NCI-H1930 (cell line): ENCODE results near the gene PCID2.

Experiments
- DNase-seq, 2 experiments: peaks; one replicate each; lab custom pipeline; 2025; lab: John Stamatoyannopoulos, UW

Gene PCID2

GRCh38 chr13:113187263-113187669 is 21.2 kb downstream of the PCID2 start:
- DNase-seq = no peak

- DNase-seq = no peak
Observed at GRCh38 chr13:113186061-113186900, 22.2 kb downstream of the PCID2 start.

- no peak for DNase-seq
Observed at GRCh38 chr13:113184568-113185440, 23.7 kb downstream of the PCID2 start.

- no peak for DNase-seq
Observed at GRCh38 chr13:113183450-113184129, 24.9 kb downstream of the PCID2 start.

DNA sequence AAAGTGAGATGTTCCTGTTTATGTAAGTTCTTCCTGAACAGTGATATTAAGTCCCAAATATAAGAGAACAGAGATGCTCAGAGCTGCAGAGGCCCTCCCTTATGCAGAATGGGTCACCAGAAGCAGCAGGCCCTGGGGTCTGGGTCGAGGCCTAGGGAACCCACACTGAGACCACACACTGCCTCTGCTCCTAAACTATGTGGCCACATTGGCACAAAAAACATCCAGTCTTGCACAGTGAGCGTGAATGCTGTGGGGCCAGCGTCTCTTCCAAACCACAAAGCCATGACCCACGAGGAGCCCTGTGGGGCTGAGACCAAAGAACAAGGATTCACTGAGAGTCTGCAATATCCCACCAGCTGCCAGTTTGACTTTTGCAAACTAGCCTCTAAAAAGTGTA is 26.4 kb downstream of the PCID2 start:
- no peak for DNase-seq

DNA sequence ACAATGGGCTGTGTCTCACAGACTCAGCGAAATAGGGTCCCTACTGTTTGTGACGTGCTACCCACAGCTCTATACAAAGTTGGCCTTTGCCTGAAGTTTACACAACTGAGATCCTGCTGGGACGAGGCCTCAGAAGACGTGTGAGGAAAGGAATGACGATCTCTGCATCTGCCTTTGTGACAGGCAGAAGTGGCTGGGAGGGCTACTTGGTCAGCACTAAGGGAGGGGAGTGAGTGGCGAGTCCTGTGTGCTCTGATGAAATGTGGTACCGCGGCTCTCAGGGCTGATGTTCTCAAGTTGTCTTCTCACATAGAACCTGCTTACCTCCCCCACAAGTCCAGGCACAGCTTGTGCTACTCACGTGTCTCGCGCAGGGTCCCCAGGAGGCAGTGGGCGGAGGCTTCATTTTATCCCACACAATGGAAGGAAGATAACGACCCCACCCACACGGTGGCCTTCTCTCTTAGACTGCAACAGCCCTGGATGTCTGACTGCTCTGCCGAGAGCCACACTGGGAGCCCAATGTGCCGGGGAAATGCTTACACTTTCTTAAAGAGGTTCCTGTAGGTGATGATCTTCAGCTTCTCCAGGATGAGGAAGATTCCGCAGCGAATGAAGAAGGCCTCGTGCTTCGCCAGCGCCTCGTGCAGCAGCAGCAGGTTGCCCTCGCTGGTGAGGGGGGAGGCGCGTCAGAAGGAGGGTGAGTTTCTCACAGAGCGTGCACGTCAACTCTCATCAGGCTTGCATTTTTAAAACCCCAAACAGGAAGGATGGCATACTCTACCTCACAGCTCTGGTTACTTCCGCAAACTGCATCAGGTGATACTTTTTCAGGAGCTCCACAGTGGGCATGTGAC is 28.9 kb downstream of the PCID2 start:
- DNase-seq = no peak

GRCh38 chr13:113178896-113179167 is 29.6 kb downstream of the PCID2 start:
- DNase-seq = no peak

DNA sequence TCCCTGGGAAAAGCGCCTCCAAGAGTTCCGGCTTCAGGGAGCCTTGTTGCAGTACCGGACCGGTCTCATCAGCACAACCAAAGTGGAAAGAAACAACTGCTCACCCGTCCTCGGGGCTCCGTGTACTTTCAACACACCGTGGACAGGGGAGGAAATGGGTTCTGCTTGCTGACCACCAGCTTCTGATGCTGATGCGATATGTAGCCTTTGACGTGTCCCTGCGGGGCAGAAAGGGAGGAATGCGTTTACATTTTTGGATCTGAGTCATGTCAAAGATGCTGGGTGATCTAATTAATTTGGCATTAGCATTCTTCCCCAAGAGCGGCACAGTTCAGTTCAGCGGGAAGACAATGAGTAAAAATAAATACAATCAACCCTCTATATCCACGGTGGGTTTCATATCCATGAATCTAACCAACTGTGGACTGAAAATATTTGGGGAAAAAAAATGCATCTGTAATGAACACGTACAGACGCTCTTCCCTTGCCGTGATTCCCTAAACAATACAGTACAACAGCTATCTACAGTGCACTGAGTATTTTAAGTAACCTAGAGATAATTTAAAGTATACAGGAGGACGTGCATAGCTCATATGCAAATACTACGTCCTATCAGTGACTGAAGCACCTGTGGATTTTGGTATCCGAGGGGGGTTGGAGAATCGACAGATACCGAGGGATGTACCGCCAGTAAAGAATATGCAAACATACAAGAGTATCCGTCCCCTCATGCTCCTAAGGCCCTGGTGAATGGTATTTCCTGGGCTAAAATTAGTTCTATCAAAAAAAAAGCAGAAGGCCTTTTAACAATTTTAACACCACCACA is 30.2 kb downstream of the PCID2 start:
- DNase-seq = no peak

GRCh38 chr13:113176822-113177221 is 31.6 kb downstream of the PCID2 start:
- DNase-seq = no peak

GRCh38 chr13:113176280-113176679 is 32.2 kb downstream of the PCID2 start:
- DNase-seq = no peak

- no peak for DNase-seq
Observed at GRCh38 chr13:113172419-113172926, 36.0 kb downstream of the PCID2 start.

- no peak for DNase-seq
Observed at GRCh38 chr13:113171250-113172125, 37.0 kb downstream of the PCID2 start.

GRCh38 chr13:113170511-113170910 is 38.0 kb downstream of the PCID2 start:
- no peak for DNase-seq

DNA sequence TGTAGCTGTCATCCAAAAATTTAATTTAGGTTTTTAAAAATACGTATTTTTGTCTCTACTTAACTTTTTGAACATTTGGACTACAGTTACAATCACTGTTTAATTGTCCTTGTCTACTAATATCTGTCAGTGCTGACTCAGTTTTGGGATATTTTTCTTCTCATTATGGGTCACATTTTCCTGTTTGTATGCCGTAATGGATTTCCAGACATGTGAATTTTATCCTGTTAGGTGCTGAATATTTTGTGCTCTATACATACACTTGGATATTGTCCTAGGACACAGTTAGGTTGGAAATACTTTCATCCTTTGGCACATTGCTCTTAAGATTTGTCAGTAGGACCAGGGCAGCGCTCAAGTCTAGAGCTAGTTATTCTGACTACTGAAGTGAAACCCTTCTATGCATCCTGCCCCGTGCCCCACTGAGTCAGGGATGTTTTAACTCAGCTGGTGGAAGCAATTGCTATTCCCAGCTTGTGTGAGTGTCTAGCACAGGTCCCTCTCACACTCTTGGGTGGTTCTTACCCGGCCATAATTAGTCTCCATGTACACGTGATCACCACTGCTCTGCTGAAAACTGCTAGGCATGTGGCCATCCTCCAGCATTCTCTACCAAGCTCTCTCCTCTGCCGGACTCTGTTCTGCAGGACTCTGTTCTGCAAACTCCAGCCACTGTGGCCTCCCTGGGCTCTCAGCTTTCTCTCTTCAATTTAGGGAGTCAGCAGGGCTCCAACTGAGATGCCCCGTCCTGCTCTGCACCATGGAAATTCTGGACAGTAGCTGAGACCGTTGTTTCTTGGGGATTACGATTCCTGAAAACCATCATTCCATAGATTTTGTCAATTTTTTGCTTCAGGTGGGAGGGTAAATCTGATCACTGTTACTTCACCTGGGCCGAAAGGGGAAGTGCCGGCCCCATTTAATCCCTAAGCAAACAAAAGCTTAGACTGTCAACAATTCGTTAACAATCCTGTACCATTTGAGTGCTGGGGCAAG is 38.9 kb downstream of the PCID2 start:
- DNase-seq = no peak

GRCh38 chr13:113168211-113168610 is 40.3 kb downstream of the PCID2 start:
- DNase-seq = no peak

- DNase-seq = no peak
Observed at GRCh38 chr13:113167575-113167974, 40.9 kb downstream of the PCID2 start.

DNA sequence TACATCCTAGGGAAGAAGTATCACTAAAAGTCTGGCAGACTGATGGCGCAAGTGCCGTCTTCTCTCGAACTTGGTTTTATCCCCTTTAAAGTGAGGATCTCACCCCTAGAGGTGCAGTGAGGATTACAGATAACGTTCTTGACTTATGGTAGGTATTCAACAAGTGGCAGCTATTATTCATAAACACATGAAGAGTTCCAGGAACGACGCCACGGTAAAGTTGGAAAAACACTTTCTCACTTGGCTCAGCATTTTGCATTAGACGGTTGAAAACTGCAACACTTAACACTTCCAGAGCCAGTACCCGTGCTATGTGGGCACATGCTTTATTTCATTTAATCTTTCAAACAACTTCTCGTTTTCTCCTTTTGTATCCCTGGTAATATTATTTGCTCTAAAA is 41.3 kb downstream of the PCID2 start:
- DNase-seq = no peak

GRCh38 chr13:113166681-113167080 is 41.8 kb downstream of the PCID2 start:
- DNase-seq = no peak
